ENCODE data around the gene EDIL3. TPM values are rescaled to one million over a fixed set of nuclear protein-coding genes. Genes with fewer than 3 reads are reported as not detected.

Gene EDIL3
- total RNA-seq, 2 donors from 2014 or later: 4.6 to 5.5 TPM

DNA sequence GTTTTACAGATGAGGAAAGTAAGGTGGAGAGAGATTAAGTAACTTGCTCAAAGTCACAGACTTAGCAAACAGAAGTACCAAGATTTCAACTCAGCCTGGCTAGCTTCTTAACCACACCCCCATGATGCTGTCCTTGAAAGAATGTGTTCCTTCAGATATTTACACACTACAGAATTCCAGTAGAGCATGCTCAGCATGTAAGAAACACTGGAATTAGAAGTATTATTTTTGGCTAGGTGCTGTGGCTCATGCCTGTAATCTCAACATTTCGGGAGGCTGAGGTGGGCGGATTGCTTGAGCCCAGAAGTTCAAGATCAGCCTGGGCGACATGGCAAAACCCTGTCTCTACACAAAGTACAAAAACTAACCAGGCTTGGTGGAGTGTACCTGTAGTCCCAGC, 142.4 kb downstream of the EDIL3 start:
- TF ChIP-seq POLR2AphosphoS5 (IDR thresholded peaks at IDR 0.05): no peak
- no peak for TF ChIP-seq POLR2A (IDR thresholded peaks at IDR 0.05)
- TF ChIP-seq, protein P1, sequence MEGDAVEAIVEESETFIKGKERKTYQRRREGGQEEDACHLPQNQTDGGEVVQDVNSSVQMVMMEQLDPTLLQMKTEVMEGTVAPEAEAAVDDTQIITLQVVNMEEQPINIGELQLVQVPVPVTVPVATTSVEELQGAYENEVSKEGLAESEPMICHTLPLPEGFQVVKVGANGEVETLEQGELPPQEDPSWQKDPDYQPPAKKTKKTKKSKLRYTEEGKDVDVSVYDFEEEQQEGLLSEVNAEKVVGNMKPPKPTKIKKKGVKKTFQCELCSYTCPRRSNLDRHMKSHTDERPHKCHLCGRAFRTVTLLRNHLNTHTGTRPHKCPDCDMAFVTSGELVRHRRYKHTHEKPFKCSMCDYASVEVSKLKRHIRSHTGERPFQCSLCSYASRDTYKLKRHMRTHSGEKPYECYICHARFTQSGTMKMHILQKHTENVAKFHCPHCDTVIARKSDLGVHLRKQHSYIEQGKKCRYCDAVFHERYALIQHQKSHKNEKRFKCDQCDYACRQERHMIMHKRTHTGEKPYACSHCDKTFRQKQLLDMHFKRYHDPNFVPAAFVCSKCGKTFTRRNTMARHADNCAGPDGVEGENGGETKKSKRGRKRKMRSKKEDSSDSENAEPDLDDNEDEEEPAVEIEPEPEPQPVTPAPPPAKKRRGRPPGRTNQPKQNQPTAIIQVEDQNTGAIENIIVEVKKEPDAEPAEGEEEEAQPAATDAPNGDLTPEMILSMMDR (IDR thresholded peaks at IDR 0.05): no peak
- H3K36me3 ChIP-seq: no peaks in the 10 kb centered on the region
- no peak overlapping the region for H3K27ac ChIP-seq
- intact Hi-C loops (cut with DNase I): no loop called here
- 80% methylated on average over 3 of the region's 3 CpGs for WGBS
- DNase-seq (ENCODE audit: low spot score): no peak
- H3K4me1 ChIP-seq (replicated peaks): no peaks in the 10 kb centered on the region
- no peaks in the 10 kb centered on the region for H3K9me3 ChIP-seq
- no peak overlapping the region for H3K4me3 ChIP-seq
- H3K27me3 ChIP-seq (replicated peaks; ENCODE audit: insufficient read depth): no peaks in the 10 kb centered on the region

DNA sequence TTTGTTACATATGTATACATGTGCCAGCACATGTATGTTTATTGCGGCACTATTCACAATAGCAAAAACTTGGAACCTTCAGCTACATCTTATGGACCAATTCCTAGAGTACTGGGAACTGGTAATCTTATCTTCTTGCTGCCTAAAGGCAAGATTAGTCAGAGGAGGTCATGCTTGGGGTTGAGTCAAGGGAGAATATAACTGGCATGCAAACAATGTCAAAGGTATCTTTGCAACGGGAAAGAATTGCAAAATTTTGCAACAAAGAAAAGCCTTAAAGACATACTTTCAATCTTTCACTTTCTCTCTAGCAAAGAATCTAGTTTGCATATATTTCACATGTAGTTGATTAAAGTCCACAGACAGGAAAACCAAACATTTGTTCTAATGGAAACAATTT, 145.2 kb downstream of the EDIL3 start:
- no peaks in the 10 kb centered on the region for H3K4me1 ChIP-seq (replicated peaks)
- H3K4me3 ChIP-seq: no peak overlapping the region
- no peaks in the 10 kb centered on the region for H3K9me3 ChIP-seq
- no peak overlapping the region for H3K27ac ChIP-seq
- no peaks in the 10 kb centered on the region for H3K27me3 ChIP-seq (replicated peaks; ENCODE audit: insufficient read depth)
- intact Hi-C loops (cut with DNase I): no loop called here
- no peak for DNase-seq (ENCODE audit: low spot score)
- 79% methylated on average over 2 of the region's 2 CpGs for WGBS
- H3K36me3 ChIP-seq: no peaks in the 10 kb centered on the region
- no peak for TF ChIP-seq POLR2AphosphoS5 (IDR thresholded peaks at IDR 0.05)
- TF ChIP-seq POLR2A (IDR thresholded peaks at IDR 0.05): no peak
- TF ChIP-seq, protein P1 (IDR thresholded peaks at IDR 0.05): no peak

DNA sequence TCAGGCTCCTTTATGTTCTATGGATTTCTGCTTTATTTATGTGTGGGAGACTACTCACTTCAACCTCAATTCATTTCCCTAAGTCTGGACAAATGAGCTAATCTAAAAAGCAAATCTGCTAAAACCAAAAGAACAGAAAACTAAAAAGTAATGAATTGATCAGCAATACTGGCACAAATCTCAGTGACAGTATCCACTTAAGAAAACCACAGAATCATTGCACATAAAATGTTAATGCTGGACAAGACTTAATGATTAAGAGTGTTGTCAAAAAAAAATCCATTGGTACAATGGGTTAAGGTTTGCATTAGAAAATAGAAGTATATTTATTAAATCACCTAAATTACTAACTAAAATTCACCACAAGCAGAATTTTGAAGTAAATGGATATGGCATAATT, 147.6 kb downstream of the EDIL3 start:
- no peaks in the 10 kb centered on the region for H3K27me3 ChIP-seq (replicated peaks; ENCODE audit: insufficient read depth)
- H3K36me3 ChIP-seq: no peaks in the 10 kb centered on the region
- H3K4me1 ChIP-seq (replicated peaks): no peaks in the 10 kb centered on the region
- intact Hi-C loops (cut with DNase I): no loop called here
- no peaks in the 10 kb centered on the region for H3K9me3 ChIP-seq
- no peak overlapping the region for H3K27ac ChIP-seq
- H3K4me3 ChIP-seq: no peak overlapping the region
- DNase-seq (ENCODE audit: low spot score): no peak
- TF ChIP-seq POLR2AphosphoS5 (IDR thresholded peaks at IDR 0.05) (no peak), POLR2A (IDR thresholded peaks at IDR 0.05) (no peak)
- TF ChIP-seq, protein P1 (IDR thresholded peaks at IDR 0.05): no peak

GRCh38 chr5:84231433-84231832, 153.2 kb downstream of the EDIL3 start:
- TF ChIP-seq POLR2AphosphoS5 (IDR thresholded peaks at IDR 0.05) (no peak), POLR2A (IDR thresholded peaks at IDR 0.05) (no peak)
- TF ChIP-seq, protein P1 (IDR thresholded peaks at IDR 0.05): no peak
- Histone ChIP-seq H3K27me3 (replicated peaks; ENCODE audit: insufficient read depth) (no peaks in the 10 kb centered on the region), H3K36me3 (no peaks in the 10 kb centered on the region), H3K9me3 (no peaks in the 10 kb centered on the region), H3K4me3 (no peak overlapping the region), H3K4me1 (replicated peaks) (no peaks in the 10 kb centered on the region), H3K27ac (no peak overlapping the region)
- intact Hi-C loops (cut with DNase I): no loop called here
- DNase-seq (ENCODE audit: low spot score): no peak
- 46% methylated on average over 7 of the region's 7 CpGs for WGBS

DNA sequence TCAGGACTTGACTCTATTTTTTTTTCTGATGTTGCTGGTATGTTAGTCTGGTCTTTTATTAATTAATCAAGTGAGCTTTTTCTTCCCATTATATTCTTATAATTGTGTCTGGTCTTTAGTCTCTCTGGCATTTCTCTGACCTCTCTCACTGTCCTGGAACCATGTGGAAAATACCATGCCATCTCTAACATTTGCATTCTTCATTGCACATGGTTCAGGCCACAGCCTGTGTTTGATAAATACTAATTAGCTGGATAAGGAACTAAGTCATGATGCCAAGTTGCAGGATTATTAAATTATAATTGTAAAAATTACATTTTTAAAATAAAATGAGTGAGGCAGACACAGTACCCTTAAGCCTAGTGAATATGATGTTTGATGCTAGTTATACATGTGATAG, 155.6 kb downstream of the EDIL3 start:
- H3K4me3 ChIP-seq: no peak overlapping the region
- no peaks in the 10 kb centered on the region for H3K36me3 ChIP-seq
- no peak for TF ChIP-seq POLR2A (IDR thresholded peaks at IDR 0.05)
- TF ChIP-seq, protein P1 (IDR thresholded peaks at IDR 0.05): no peak
- no peak for TF ChIP-seq POLR2AphosphoS5 (IDR thresholded peaks at IDR 0.05)
- DNase-seq (ENCODE audit: low spot score): no peak
- H3K9me3 ChIP-seq: no peaks in the 10 kb centered on the region
- no peaks in the 10 kb centered on the region for H3K27me3 ChIP-seq (replicated peaks; ENCODE audit: insufficient read depth)
- H3K4me1 ChIP-seq (replicated peaks): no peaks in the 10 kb centered on the region
- intact Hi-C loops (cut with DNase I): no loop called here
- no peak overlapping the region for H3K27ac ChIP-seq

Measured in prostate gland (tissue), 2 donors.